Keratinocyte (primary cell): ENCODE data around the gene SH3GL3.

Experiments used
- EZH2 ChIP-seq: IDR thresholded peaks from one replicate; pipeline ENCODE4 v1.6.1; 2012; ENCODE audit warnings: inconsistent platforms, mild to moderate bottlenecking, low read length, moderate library complexity
- TF ChIP-seq, protein P1 (sequence below), 3 experiments: IDR thresholded peaks in 1 of 3; conservative IDR thresholded peaks in 1 of 3; optimal IDR thresholded peaks in 1 of 3; 2 replicates in 2 of 3; 3 replicates in 1 of 3; pipeline versions ENCODE3 to v1.5.1; 2011; ENCODE audit warnings: low read length in 3 of 3, mild to moderate bottlenecking in 3 of 3, moderate library complexity in 2 of 3, control low read depth in 1 of 3, inconsistent platforms in 1 of 3; ENCODE audit not compliant: insufficient read depth in 2 of 3; ENCODE audit errors: extremely low read depth in 1 of 3

DNA sequence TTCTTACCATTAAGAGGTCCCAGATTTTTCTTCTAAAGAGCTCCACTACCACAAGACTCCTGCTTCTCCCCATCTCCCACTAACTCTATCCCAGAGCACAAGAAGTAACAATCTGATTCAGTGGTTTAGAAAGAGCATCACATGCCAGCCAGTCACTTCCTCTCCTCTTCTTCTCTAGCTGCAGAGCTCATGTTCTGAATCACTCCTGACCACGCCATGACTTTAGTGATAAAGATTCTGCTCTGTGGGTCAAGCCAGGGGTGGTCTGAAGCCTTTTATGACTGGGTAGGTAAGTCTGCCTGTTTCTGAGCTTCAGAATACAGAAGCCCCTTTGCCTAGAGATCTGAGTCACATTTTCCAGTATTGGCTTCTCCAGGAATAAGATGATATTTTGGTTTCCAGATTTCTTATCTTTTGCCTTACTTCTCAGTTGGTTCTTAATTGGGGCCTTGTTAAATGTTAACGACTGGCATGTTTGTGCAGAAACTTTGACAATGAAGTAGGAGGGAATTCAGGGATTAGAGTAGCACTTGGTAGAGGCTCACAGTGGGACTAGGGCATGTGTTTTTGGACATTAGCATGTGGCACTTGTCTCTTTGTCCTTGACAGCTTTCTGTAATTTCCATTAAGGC is 179.1 kb downstream of the SH3GL3 start:
- TF ChIP-seq EZH2 = no peak
- TF ChIP-seq, protein P1, sequence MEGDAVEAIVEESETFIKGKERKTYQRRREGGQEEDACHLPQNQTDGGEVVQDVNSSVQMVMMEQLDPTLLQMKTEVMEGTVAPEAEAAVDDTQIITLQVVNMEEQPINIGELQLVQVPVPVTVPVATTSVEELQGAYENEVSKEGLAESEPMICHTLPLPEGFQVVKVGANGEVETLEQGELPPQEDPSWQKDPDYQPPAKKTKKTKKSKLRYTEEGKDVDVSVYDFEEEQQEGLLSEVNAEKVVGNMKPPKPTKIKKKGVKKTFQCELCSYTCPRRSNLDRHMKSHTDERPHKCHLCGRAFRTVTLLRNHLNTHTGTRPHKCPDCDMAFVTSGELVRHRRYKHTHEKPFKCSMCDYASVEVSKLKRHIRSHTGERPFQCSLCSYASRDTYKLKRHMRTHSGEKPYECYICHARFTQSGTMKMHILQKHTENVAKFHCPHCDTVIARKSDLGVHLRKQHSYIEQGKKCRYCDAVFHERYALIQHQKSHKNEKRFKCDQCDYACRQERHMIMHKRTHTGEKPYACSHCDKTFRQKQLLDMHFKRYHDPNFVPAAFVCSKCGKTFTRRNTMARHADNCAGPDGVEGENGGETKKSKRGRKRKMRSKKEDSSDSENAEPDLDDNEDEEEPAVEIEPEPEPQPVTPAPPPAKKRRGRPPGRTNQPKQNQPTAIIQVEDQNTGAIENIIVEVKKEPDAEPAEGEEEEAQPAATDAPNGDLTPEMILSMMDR (optimal IDR thresholded peaks at IDR 0.05 in 1 of 3, IDR thresholded peaks at IDR 0.05 in 1 of 3, conservative IDR thresholded peaks at IDR 0.05 in 1 of 3; ENCODE audit: extremely low read depth in 1 of 3, insufficient read depth in 2 of 3, low read length in 3 of 3) = no peak
